H1 (cell line): Measurements from ENCODE around the gene RPS6KA5.

Experiments used
- ATF3 ChIP-seq: IDR thresholded peaks from 2 replicates; pipeline ENCODE4 v1.6.1; 2011; ENCODE audit warnings: low read depth, mild to moderate bottlenecking, low read length; ENCODE audit not compliant: insufficient read depth
- BRCA1 ChIP-seq: IDR thresholded peaks from 2 replicates; pipeline ENCODE4 v1.6.1; 2012; ENCODE audit warnings: low read depth, low read length, improper control_type of control experiment
- CEBPB ChIP-seq: IDR thresholded peaks from 2 replicates; pipeline ENCODE4 v1.6.1; 2012; ENCODE audit warnings: low read depth, low read length
- EP300 ChIP-seq, 2 experiments: IDR thresholded peaks; 1 replicate in 1 of 2; 2 replicates in 1 of 2; pipeline ENCODE4 v1.6.1; 2011 to 2012; ENCODE audit warnings: low read depth in 2 of 2, low read length in 2 of 2, mild to moderate bottlenecking in 2 of 2, borderline replicate concordance in 1 of 2, inconsistent platforms in 1 of 2, moderate library complexity in 1 of 2
- HDAC6 ChIP-seq: IDR thresholded peaks from one replicate; pipeline ENCODE4 v1.7.1; 2012; ENCODE audit warnings: low read depth, mild to moderate bottlenecking, inconsistent platforms, low read length, moderate library complexity
- PHF8 ChIP-seq: fragments of 200-600 bp; sonication (generic); conservative IDR thresholded peaks from 2 replicates; pipeline ENCODE4 v1.7.1; 2012; ENCODE audit warnings: low read depth, mild to moderate bottlenecking, inconsistent platforms, low read length, moderate library complexity
- POLR2A ChIP-seq, 2 experiments: IDR thresholded peaks; 1 replicate in 1 of 2; 2 replicates in 1 of 2; pipeline ENCODE4 v1.6.1; 2011; ENCODE audit warnings: low read depth in 2 of 2, low read length in 2 of 2, mild to moderate bottlenecking in 2 of 2; ENCODE audit errors: control extremely low read depth in 1 of 2
- POLR2AphosphoS5 ChIP-seq: IDR thresholded peaks from 2 replicates; pipeline ENCODE4 v1.6.1; 2011; ENCODE audit warnings: low read depth, low read length
- RNF2 ChIP-seq: fragments of 200-900, 300-1000 bp; sonication (generic); IDR thresholded peaks from 2 replicates; pipeline ENCODE4 v1.7.1; 2016; ENCODE audit warnings: borderline replicate concordance, low read depth, mild to moderate bottlenecking, antibody characterized with exemption, low read length; ENCODE audit not compliant: poor library complexity, severe bottlenecking; ENCODE audit errors: missing control alignments
- SIN3A ChIP-seq, 2 experiments: IDR thresholded peaks in 1 of 2; conservative IDR thresholded peaks in 1 of 2; 2 replicates each; pipeline ENCODE4 v1.6.1; 2011 to 2012; ENCODE audit warnings: low read length in 2 of 2, improper control_type of control experiment in 1 of 2, low read depth in 1 of 2, mild to moderate bottlenecking in 1 of 2
- SP1 ChIP-seq: IDR thresholded peaks from 2 replicates; pipeline ENCODE4 v1.6.1; 2011; ENCODE audit warnings: low read depth, low read length
- TEAD4 ChIP-seq: IDR thresholded peaks from 2 replicates; pipeline ENCODE4 v1.6.1; 2012; ENCODE audit warnings: low read depth, low read length, inconsistent platforms, mixed read lengths
- USF2 ChIP-seq: IDR thresholded peaks from 2 replicates; pipeline ENCODE4 v1.6.1; 2011; ENCODE audit warnings: low read length, improper control_type of control experiment
- TF ChIP-seq, protein P1 (sequence below), 3 experiments: IDR thresholded peaks; 1 replicate in 2 of 3; 2 replicates in 1 of 3; pipeline versions ENCODE4 v1.5.1 to v1.6.1; 2011; ENCODE audit warnings: low read length in 3 of 3, mild to moderate bottlenecking in 3 of 3, inconsistent platforms in 2 of 3, low read depth in 1 of 3, moderate library complexity in 1 of 3; ENCODE audit not compliant: insufficient read depth in 1 of 3; ENCODE audit errors: control extremely low read depth in 1 of 3

DNA sequence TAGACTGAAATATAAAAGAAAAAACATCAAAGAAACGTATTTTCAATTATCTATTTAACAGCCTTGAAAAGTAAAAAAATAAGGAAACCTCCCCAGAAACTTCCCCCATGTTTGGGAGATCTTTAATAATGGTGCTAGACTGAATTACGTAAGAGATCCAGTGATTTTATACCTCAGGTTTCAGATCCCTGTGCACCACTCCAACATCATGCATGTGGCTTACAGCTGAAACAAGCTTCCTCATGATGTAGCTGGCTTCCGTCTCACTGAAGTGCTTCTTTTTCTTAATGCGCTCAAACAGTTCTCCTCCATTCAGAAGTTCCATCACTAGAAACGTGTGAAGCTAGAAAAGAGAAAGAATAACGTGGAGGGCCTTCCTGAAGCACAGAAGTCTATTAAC is 166.2 kb downstream of the RPS6KA5 start:
- TF ChIP-seq EP300 (IDR thresholded peaks at IDR 0.05; ENCODE audit: borderline replicate concordance in 1 of 2, low read depth in 2 of 2, low read length in 2 of 2) = no peak
- TF ChIP-seq, protein P1, sequence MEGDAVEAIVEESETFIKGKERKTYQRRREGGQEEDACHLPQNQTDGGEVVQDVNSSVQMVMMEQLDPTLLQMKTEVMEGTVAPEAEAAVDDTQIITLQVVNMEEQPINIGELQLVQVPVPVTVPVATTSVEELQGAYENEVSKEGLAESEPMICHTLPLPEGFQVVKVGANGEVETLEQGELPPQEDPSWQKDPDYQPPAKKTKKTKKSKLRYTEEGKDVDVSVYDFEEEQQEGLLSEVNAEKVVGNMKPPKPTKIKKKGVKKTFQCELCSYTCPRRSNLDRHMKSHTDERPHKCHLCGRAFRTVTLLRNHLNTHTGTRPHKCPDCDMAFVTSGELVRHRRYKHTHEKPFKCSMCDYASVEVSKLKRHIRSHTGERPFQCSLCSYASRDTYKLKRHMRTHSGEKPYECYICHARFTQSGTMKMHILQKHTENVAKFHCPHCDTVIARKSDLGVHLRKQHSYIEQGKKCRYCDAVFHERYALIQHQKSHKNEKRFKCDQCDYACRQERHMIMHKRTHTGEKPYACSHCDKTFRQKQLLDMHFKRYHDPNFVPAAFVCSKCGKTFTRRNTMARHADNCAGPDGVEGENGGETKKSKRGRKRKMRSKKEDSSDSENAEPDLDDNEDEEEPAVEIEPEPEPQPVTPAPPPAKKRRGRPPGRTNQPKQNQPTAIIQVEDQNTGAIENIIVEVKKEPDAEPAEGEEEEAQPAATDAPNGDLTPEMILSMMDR (IDR thresholded peaks at IDR 0.05; ENCODE audit: control extremely low read depth in 1 of 3, insufficient read depth in 1 of 3, low read depth in 1 of 3, low read length in 3 of 3) = no peak
- no peak for TF ChIP-seq SIN3A (conservative IDR thresholded peaks at IDR 0.05 in 1 of 2, IDR thresholded peaks at IDR 0.05 in 1 of 2; ENCODE audit: low read depth in 1 of 2, low read length in 2 of 2)
- no peak for TF ChIP-seq TEAD4
- no peak for TF ChIP-seq SP1
- no peak for TF ChIP-seq POLR2AphosphoS5
- no peak for TF ChIP-seq ATF3
- TF ChIP-seq POLR2A (IDR thresholded peaks at IDR 0.05; ENCODE audit: control extremely low read depth in 1 of 2, low read depth in 2 of 2, low read length in 2 of 2) = no peak
- TF ChIP-seq HDAC6 = no peak
- no peak for TF ChIP-seq PHF8
- no peak for TF ChIP-seq RNF2
- TF ChIP-seq USF2 = no peak
- no peak for TF ChIP-seq BRCA1
- no peak for TF ChIP-seq CEBPB
